Measurements from ENCODE around the gene LDHB.
"Not testable (repeated sequence)": the region's sequence is repeated elsewhere in the genome, so short reads cannot be mapped to it uniquely, and the experiment has no call there.

LDHB gene

DNA sequence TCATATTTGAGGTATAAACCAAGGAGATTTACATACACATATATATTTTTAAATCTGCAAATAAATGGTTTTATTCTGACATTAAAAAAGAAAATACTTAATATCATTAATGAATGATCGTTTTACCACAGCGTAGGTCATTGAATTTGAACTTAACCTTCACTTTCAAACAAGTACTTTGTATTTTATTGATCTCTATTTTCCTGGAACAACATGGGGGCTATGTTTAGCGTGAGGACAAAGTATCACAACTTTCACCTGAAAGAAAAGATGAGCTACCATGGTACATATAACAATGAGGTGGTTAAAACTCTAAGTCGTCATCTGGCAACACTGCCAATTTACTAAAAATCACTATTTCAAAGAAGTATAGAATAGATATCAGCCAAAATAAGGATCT is 59.0 kb downstream of the LDHB start:
- no peaks in the 10 kb centered on the region for H3K27me3 ChIP-seq (ENCODE audit: control insufficient read depth, low read length)
- no peaks in the 10 kb centered on the region for H3K9me3 ChIP-seq (ENCODE audit: control insufficient read depth, insufficient read depth, low read length)
- no peak overlapping the region for H3K4me3 ChIP-seq (ENCODE audit: low read length)
- TF ChIP-seq, protein P1, sequence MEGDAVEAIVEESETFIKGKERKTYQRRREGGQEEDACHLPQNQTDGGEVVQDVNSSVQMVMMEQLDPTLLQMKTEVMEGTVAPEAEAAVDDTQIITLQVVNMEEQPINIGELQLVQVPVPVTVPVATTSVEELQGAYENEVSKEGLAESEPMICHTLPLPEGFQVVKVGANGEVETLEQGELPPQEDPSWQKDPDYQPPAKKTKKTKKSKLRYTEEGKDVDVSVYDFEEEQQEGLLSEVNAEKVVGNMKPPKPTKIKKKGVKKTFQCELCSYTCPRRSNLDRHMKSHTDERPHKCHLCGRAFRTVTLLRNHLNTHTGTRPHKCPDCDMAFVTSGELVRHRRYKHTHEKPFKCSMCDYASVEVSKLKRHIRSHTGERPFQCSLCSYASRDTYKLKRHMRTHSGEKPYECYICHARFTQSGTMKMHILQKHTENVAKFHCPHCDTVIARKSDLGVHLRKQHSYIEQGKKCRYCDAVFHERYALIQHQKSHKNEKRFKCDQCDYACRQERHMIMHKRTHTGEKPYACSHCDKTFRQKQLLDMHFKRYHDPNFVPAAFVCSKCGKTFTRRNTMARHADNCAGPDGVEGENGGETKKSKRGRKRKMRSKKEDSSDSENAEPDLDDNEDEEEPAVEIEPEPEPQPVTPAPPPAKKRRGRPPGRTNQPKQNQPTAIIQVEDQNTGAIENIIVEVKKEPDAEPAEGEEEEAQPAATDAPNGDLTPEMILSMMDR (IDR thresholded peaks at IDR 0.05; ENCODE audit: low read depth, low read length, poor library complexity, severe bottlenecking) = no peak
- TF ChIP-seq EZH2phosphoT487 (IDR thresholded peaks at IDR 0.05; ENCODE audit: borderline replicate concordance, low read length) = no peak
- H3K79me2 ChIP-seq (ENCODE audit: control insufficient read depth, low read length) = no peaks in the 10 kb centered on the region
- no peaks in the 10 kb centered on the region for H3K36me3 ChIP-seq (ENCODE audit: control insufficient read depth, low read length)
- H4K20me1 ChIP-seq (ENCODE audit: control insufficient read depth, insufficient read depth, low read depth, low read length) = no peaks in the 10 kb centered on the region
- H3K27ac ChIP-seq (ENCODE audit: low read depth, low read length) = no peak overlapping the region
- peaks cover 14% of the 10 kb centered on the region for H3K4me1 ChIP-seq (ENCODE audit: control insufficient read depth, low read length)
- no peak overlapping the region for H3K4me2 ChIP-seq (ENCODE audit: low read length)
- H3F3A ChIP-seq (ENCODE audit: control insufficient read depth, insufficient read depth) = no peaks in the 10 kb centered on the region
- no peaks in the 10 kb centered on the region for H3K9me2 ChIP-seq (replicated peaks; ENCODE audit: control insufficient read depth, low read length)

DNA sequence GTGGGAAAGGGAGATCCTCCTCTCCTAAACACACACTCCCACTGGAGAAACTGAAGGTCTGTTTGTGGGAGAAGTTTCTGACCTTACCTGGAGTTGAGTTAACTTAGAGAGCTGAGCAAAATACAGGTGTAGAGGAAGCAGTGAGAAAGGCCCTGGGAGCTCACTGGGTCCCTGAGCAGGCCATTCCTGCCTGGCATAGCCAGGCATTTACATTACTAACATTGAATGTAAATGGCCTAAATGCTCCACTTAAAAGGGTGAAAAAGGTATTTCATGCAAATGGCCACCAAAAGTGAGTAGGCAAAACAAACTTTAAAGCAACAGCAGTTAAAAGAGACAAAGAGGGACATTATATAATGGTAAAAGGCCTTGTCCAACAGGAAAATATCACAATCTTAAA is 62.3 kb downstream of the LDHB start:
- H3K36me3 ChIP-seq (ENCODE audit: control insufficient read depth, low read length); H3K9me2 ChIP-seq (replicated peaks; ENCODE audit: control insufficient read depth, low read length); H3K27ac ChIP-seq (ENCODE audit: low read depth, low read length); H3F3A ChIP-seq (ENCODE audit: control insufficient read depth, insufficient read depth); H3K27me3 ChIP-seq (ENCODE audit: control insufficient read depth, low read length); H3K9me3 ChIP-seq (ENCODE audit: control insufficient read depth, insufficient read depth, low read length); H3K79me2 ChIP-seq (ENCODE audit: control insufficient read depth, low read length); H3K4me3 ChIP-seq (ENCODE audit: low read length); H4K20me1 ChIP-seq (ENCODE audit: control insufficient read depth, insufficient read depth, low read depth, low read length); H3K4me2 ChIP-seq (ENCODE audit: low read length): not testable (repeated sequence)
- peaks cover 14% of the 10 kb centered on the region for H3K4me1 ChIP-seq (ENCODE audit: control insufficient read depth, low read length)

DNA sequence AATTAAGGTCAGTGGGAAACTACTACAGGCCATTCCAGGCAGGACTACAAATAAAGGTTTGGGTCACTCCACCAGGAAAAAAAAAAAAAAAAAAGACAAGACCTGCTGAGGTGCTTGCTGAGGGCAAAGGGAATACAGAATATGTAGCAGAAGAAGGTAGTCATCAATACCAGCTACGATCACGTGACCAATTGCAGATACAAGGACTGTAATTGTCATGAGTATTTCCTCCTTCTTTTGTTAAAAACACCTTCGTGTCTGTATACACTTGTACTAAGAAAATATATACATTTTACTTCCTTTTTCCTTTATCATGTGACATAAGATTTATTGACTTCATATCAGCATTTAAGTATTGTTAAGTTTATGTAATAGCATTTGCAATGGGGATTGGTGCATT is 72.2 kb downstream of the LDHB start:
- no peak for TF ChIP-seq EZH2phosphoT487 (IDR thresholded peaks at IDR 0.05; ENCODE audit: borderline replicate concordance, low read length)
- TF ChIP-seq, protein P1 (IDR thresholded peaks at IDR 0.05; ENCODE audit: low read depth, low read length, poor library complexity, severe bottlenecking) = no peak
- Histone ChIP-seq H3K27ac (ENCODE audit: low read depth, low read length) (no peak overlapping the region), H3K4me1 (ENCODE audit: control insufficient read depth, low read length) (no peaks in the 10 kb centered on the region), H3F3A (ENCODE audit: control insufficient read depth, insufficient read depth) (no peaks in the 10 kb centered on the region), H3K9me2 (replicated peaks; ENCODE audit: control insufficient read depth, low read length) (no peaks in the 10 kb centered on the region; the same call in 1 of the 2 replicates), H3K4me2 (ENCODE audit: low read length) (no peak overlapping the region), H3K79me2 (ENCODE audit: control insufficient read depth, low read length) (no peaks in the 10 kb centered on the region), H3K4me3 (ENCODE audit: low read length) (no peak overlapping the region), H3K27me3 (ENCODE audit: control insufficient read depth, low read length) (no peaks in the 10 kb centered on the region), H4K20me1 (ENCODE audit: control insufficient read depth, insufficient read depth, low read depth, low read length) (no peaks in the 10 kb centered on the region), H3K9me3 (ENCODE audit: control insufficient read depth, insufficient read depth, low read length) (no peaks in the 10 kb centered on the region), H3K36me3 (ENCODE audit: control insufficient read depth, low read length) (no peaks in the 10 kb centered on the region)
